ENCODE results near the gene UNCX.

Gene UNCX

DNA sequence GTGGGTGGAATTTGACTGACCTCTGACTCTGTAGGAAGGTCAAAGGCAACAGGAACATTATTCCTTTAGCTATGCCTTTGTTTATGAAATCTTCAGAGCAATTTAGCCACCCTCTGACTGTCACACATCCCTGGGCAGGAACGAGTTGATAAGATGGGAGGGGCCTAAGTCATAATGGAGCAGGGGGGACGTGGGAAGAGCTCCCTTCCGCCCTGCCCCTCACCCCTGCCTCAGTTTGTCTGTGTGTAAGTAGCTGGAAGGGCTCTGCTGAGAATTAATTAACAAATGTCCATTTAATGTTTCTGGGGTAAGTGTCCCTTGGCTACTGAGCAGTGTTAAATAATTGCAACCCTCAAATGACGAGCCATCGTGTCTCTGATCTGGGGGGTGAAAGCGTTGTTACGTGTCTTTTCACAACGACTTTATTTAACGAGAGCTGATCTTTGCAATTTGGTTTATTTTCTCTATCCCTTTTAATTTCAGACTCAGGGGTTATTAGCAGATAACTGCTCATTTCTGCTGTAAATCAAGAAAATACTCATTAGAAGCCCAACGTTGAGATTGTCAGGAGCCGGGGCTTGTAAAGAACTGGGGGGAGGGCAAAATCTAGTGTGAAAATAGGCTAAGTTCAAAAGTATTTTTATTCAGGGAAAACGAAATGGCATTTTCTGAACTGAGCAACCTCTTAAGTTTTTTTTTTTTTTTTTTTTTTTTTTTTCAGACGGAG is 12.5 kb upstream of the UNCX start:
- Histone ChIP-seq H3K27me3 (replicated peaks; ENCODE audit: insufficient read depth, low read length) (peaks cover 91% of the 10 kb centered on the region), H2AFZ (ENCODE audit: low read length) (no peak overlapping the region), H3K4me3 (ENCODE audit: low read length) (no peak overlapping the region), H3K4me1 (ENCODE audit: low read length) (no peaks in the 10 kb centered on the region), H3K9me2 (replicated peaks; ENCODE audit: insufficient read depth, low read length) (no peaks in the 10 kb centered on the region), H3K79me2 (ENCODE audit: low read length) (no peaks in the 10 kb centered on the region), H3K4me2 (ENCODE audit: low read depth, low read length) (no peak overlapping the region), H3K27ac (ENCODE audit: low read length) (no peak overlapping the region), H3K36me3 (replicated peaks; ENCODE audit: insufficient read depth, low read length) (no peaks in the 10 kb centered on the region), H4K20me1 (ENCODE audit: insufficient read depth, low read length) (no peaks in the 10 kb centered on the region), H3K9me3 (replicated peaks; ENCODE audit: insufficient read depth, low read length) (no peaks in the 10 kb centered on the region), H3F3A (ENCODE audit: insufficient read depth, low read length) (no peaks in the 10 kb centered on the region), H3K9ac (ENCODE audit: low read length) (no peak overlapping the region)
- DNase-seq: no peak
- no peak for TF ChIP-seq EZH2 (optimal IDR thresholded peaks at IDR 0.05; ENCODE audit: low read depth, low read length)
- no peak for TF ChIP-seq EZH2phosphoT487 (IDR thresholded peaks at IDR 0.05; ENCODE audit: low read length)
- TF ChIP-seq, protein P1, sequence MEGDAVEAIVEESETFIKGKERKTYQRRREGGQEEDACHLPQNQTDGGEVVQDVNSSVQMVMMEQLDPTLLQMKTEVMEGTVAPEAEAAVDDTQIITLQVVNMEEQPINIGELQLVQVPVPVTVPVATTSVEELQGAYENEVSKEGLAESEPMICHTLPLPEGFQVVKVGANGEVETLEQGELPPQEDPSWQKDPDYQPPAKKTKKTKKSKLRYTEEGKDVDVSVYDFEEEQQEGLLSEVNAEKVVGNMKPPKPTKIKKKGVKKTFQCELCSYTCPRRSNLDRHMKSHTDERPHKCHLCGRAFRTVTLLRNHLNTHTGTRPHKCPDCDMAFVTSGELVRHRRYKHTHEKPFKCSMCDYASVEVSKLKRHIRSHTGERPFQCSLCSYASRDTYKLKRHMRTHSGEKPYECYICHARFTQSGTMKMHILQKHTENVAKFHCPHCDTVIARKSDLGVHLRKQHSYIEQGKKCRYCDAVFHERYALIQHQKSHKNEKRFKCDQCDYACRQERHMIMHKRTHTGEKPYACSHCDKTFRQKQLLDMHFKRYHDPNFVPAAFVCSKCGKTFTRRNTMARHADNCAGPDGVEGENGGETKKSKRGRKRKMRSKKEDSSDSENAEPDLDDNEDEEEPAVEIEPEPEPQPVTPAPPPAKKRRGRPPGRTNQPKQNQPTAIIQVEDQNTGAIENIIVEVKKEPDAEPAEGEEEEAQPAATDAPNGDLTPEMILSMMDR (IDR thresholded peaks at IDR 0.05; ENCODE audit: low read length): no peak

DNA sequence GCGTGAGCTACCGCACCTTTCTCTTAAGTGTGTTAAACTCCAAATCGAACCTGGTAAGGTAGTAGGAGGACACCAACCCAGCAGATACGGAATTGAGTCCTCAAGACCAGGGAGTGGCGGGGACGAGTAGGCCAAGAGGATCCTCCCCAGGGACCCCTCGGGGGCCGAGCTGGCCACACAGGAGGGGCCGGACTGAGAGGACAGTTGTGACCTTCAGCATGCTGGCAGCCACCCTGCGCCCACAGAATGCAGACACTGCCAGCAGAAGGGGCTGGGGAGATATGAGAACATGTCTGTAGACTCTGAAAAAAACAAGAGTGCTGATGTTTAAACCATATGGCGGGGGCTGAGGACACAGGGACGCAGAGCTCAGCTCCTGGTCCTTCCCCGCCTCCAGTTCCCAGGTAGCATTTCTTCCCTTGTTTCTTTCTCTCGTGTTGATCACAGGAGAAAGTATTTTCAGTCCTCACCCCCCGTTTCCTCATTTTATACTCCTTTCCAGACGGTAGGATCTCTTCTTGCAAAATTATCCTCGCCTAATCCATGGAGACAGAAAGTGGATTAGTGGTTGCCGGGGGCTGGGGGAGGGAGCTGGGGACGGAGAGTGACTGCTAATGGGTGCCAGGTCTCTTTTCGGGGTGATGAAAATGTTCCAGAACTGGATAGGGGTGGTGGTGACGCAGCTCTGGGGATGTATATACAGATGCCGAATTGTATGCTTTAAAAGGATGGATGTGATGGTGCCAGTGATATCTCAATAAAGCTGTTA is 11.5 kb upstream of the UNCX start:
- no peak for DNase-seq
- H3K4me3 ChIP-seq (ENCODE audit: low read length): no peak overlapping the region
- H4K20me1 ChIP-seq (ENCODE audit: insufficient read depth, low read length): no peaks in the 10 kb centered on the region
- no peaks in the 10 kb centered on the region for H3K4me1 ChIP-seq (ENCODE audit: low read length)
- no peak overlapping the region for H2AFZ ChIP-seq (ENCODE audit: low read length)
- H3K9me2 ChIP-seq (replicated peaks; ENCODE audit: insufficient read depth, low read length): no peaks in the 10 kb centered on the region
- H3K27ac ChIP-seq (ENCODE audit: low read length): no peak overlapping the region
- H3K27me3 ChIP-seq (replicated peaks; ENCODE audit: insufficient read depth, low read length): peaks cover 90% of the 10 kb centered on the region
- no peaks in the 10 kb centered on the region for H3K9me3 ChIP-seq (replicated peaks; ENCODE audit: insufficient read depth, low read length)
- no peaks in the 10 kb centered on the region for H3F3A ChIP-seq (ENCODE audit: insufficient read depth, low read length)
- no peaks in the 10 kb centered on the region for H3K36me3 ChIP-seq (replicated peaks; ENCODE audit: insufficient read depth, low read length)
- H3K9ac ChIP-seq (ENCODE audit: low read length): no peak overlapping the region
- TF ChIP-seq, protein P1 (IDR thresholded peaks at IDR 0.05; ENCODE audit: low read length): no peak
- TF ChIP-seq EZH2 (optimal IDR thresholded peaks at IDR 0.05; ENCODE audit: low read depth, low read length) (no peak), EZH2phosphoT487 (IDR thresholded peaks at IDR 0.05; ENCODE audit: low read length) (no peak)
- no peaks in the 10 kb centered on the region for H3K79me2 ChIP-seq (ENCODE audit: low read length)
- H3K4me2 ChIP-seq (ENCODE audit: low read depth, low read length): no peak overlapping the region

DNA sequence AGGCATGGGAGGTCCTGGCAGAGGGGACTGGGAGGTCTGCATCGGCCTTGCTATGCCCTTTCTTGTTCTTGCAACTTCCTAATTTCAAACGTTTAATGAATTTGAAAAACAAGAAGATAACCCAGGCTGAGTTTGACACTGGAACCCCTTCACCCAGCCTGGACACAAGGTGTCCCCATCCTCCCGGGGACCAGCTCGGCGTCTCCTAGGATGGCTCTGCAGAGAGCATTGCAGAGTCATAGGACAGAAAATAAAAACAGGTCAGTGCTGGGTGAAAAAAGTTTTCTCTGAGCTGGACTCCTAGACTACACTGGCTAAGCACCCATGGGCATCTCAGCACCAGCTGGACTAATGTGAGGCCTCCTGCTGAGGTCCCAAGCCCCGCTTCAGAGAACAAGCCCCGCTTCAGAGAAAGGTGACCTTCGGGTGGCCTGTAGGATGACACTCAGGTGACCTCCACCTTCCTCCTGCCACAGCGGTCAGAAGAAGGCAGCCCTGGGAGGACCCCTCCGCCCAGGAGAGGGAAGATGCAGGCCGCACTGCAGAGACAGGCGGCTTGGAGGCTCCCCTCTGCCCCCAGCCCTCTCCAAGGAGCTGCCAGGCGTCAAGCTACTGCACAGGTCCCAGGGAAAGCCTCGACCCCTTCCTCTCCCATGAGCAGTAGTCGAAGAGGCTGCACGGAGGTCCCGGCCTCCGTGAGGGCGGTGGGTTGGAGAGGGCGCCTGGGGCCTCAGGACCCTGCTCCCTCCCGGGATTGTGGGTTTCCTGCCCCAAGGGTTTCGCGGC is 9.3 kb upstream of the UNCX start:
- no peaks in the 10 kb centered on the region for H3K9me3 ChIP-seq (replicated peaks; ENCODE audit: insufficient read depth, low read length)
- H3K9ac ChIP-seq (ENCODE audit: low read length): no peak overlapping the region
- H2AFZ ChIP-seq (ENCODE audit: low read length): no peak overlapping the region
- no peak overlapping the region for H3K4me2 ChIP-seq (ENCODE audit: low read depth, low read length)
- H3K79me2 ChIP-seq (ENCODE audit: low read length): no peaks in the 10 kb centered on the region
- TF ChIP-seq EZH2phosphoT487 (IDR thresholded peaks at IDR 0.05; ENCODE audit: low read length): no peak
- no peak for TF ChIP-seq EZH2 (optimal IDR thresholded peaks at IDR 0.05; ENCODE audit: low read depth, low read length)
- TF ChIP-seq, protein P1 (IDR thresholded peaks at IDR 0.05; ENCODE audit: low read length): no peak
- H3K27me3 ChIP-seq (replicated peaks; ENCODE audit: insufficient read depth, low read length): peaks cover 90% of the 10 kb centered on the region
- H4K20me1 ChIP-seq (ENCODE audit: insufficient read depth, low read length): no peaks in the 10 kb centered on the region
- no peak overlapping the region for H3K4me3 ChIP-seq (ENCODE audit: low read length)
- no peaks in the 10 kb centered on the region for H3F3A ChIP-seq (ENCODE audit: insufficient read depth, low read length)
- no peaks in the 10 kb centered on the region for H3K36me3 ChIP-seq (replicated peaks; ENCODE audit: insufficient read depth, low read length)
- DNase-seq: no peak
- no peak overlapping the region for H3K27ac ChIP-seq (ENCODE audit: low read length)
- H3K9me2 ChIP-seq (replicated peaks; ENCODE audit: insufficient read depth, low read length): no peaks in the 10 kb centered on the region
- H3K4me1 ChIP-seq (ENCODE audit: low read length): no peaks in the 10 kb centered on the region
